ENCODE data around the gene ELL3.

ELL3 gene

GRCh38 chr15:43723151-43723550 lies 53.6 kb downstream of the ELL3 start:
- Histone ChIP-seq H2AFZ (ENCODE audit: low read length) (no peak overlapping the region), H3K4me2 (ENCODE audit: low read depth, low read length) (no peak overlapping the region), H3F3A (ENCODE audit: insufficient read depth, low read length) (no peaks in the 10 kb centered on the region), H3K27ac (ENCODE audit: low read length) (no peak overlapping the region), H3K4me1 (ENCODE audit: low read length) (no peaks in the 10 kb centered on the region), H3K36me3 (replicated peaks; ENCODE audit: insufficient read depth, low read length) (no peaks in the 10 kb centered on the region), H4K20me1 (ENCODE audit: insufficient read depth, low read length) (no peaks in the 10 kb centered on the region), H3K9me2 (replicated peaks; ENCODE audit: insufficient read depth, low read length) (no peaks in the 10 kb centered on the region), H3K9me3 (replicated peaks; ENCODE audit: insufficient read depth, low read length) (no peaks in the 10 kb centered on the region), H3K79me2 (ENCODE audit: low read length) (no peaks in the 10 kb centered on the region), H3K4me3 (ENCODE audit: low read length) (no peak overlapping the region), H3K9ac (ENCODE audit: low read length) (no peak overlapping the region), H3K27me3 (replicated peaks; ENCODE audit: insufficient read depth, low read length) (no peaks in the 10 kb centered on the region)
- TF ChIP-seq, protein P1, sequence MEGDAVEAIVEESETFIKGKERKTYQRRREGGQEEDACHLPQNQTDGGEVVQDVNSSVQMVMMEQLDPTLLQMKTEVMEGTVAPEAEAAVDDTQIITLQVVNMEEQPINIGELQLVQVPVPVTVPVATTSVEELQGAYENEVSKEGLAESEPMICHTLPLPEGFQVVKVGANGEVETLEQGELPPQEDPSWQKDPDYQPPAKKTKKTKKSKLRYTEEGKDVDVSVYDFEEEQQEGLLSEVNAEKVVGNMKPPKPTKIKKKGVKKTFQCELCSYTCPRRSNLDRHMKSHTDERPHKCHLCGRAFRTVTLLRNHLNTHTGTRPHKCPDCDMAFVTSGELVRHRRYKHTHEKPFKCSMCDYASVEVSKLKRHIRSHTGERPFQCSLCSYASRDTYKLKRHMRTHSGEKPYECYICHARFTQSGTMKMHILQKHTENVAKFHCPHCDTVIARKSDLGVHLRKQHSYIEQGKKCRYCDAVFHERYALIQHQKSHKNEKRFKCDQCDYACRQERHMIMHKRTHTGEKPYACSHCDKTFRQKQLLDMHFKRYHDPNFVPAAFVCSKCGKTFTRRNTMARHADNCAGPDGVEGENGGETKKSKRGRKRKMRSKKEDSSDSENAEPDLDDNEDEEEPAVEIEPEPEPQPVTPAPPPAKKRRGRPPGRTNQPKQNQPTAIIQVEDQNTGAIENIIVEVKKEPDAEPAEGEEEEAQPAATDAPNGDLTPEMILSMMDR (IDR thresholded peaks at IDR 0.05; ENCODE audit: low read length): no peak
- TF ChIP-seq EZH2phosphoT487 (IDR thresholded peaks at IDR 0.05; ENCODE audit: low read length): no peak
- TF ChIP-seq EZH2 (optimal IDR thresholded peaks at IDR 0.05; ENCODE audit: low read depth, low read length): no peak
- no peak for DNase-seq

Measured in MM.1S (cell line).